ENCODE results near the gene MS4A10. TPM values are rescaled to one million over a fixed set of nuclear protein-coding genes. Genes with fewer than 3 reads are reported as not detected.

Gene MS4A10
- total RNA-seq, 1 experiment from 2014 or later = not detected

DNA sequence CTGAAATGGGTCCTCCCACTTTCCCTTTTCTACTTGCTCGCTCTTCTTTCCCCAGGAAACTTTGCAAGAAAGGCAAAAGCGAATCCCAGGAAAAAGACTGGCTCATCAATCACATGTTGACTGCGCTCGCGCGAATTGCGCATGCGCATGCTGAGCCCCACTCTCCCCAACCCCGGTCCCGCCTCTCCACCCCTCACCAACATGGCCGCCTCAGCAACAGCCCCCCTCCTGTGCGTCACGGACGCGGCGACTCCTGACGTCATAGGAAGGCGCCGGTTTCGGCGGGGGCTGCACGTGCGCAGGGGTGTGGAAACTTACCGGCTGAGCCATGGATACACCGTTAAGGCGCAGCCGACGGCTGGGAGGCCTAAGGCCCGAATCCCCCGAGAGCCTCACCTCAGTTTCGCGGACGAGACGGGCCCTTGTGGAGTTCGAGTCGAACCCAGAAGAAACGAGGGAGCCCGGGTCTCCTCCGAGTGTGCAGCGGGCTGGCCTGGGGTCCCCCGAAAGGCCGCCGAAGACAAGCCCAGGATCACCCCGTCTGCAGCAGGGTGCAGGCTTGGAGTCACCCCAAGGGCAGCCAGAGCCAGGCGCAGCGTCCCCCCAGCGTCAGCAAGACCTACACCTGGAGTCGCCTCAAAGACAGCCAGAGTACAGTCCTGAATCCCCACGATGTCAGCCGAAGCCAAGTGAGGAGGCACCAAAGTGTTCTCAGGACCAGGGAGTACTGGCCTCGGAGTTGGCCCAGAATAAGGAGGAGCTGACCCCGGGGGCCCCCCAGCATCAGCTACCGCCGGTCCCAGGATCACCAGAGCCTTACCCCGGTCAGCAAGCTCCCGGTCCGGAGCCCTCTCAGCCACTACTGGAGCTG is 56.9 kb downstream of the MS4A10 start, which contains the start of gene CCDC86:
TSS of gene CCDC86 (plus strand) at position 317 of the 871 bp plus-strand sequence. CDS start at position 329, 12 bp downstream.
- peak within 1 kb of the TSS; percentile 92 to 96 for H3K4me3 ChIP-seq (replicated peaks in 1 of 2; ENCODE audit: low read depth in 1 of 2, low read length in 2 of 2)
- H4K20me1 ChIP-seq (ENCODE audit: insufficient read depth) = no peaks in the 10 kb centered on the region
- TSS peak; percentile 57 for BruUV-seq (replicated peaks)
- H3K4me1 ChIP-seq (ENCODE audit: control insufficient read depth in 1 of 2, insufficient read depth in 2 of 2, low read length in 2 of 2) = peaks cover 13 to 23% of the 10 kb centered on the region in 2 experiments
- peaks cover 4 to 24% of the 10 kb centered on the region in 2 experiments; a peak in 2 of 4 replicates for H3K36me3 ChIP-seq (ENCODE audit: control insufficient read depth in 1 of 2, insufficient read depth in 2 of 2, low read length in 2 of 2)
- H2AFZ ChIP-seq (ENCODE audit: low read depth, low read length, poor library complexity, severe bottlenecking) = no peak within 1 kb of the TSS
- H3K79me2 ChIP-seq (ENCODE audit: insufficient read depth, low read length) = peaks cover 51% of the 10 kb centered on the region
- H3K9me3 ChIP-seq (ENCODE audit: control insufficient read depth in 1 of 2, insufficient read depth in 1 of 2, low read depth in 1 of 2, low read length in 2 of 2) = no peaks in the 10 kb centered on the region
- ATAC-seq (peak; percentile 92), DNase-seq (ENCODE audit: low read depth, low spot score) (peak; percentile 91)
- TF ChIP-seq SP1 (IDR thresholded peaks at IDR 0.05; ENCODE audit: low read depth) = peak; percentile 95
- TF ChIP-seq CTCF (IDR thresholded peaks at IDR 0.05 in 2 of 3, conservative IDR thresholded peaks at IDR 0.05 in 1 of 3; ENCODE audit: borderline replicate concordance in 1 of 3, insufficient read depth in 1 of 3, low read depth in 2 of 3, low read length in 2 of 3) = no peak
- TF ChIP-seq ZNF274 (IDR thresholded peaks at IDR 0.05; ENCODE audit: low read depth, low read length) = no peak
- TF ChIP-seq, protein P1, sequence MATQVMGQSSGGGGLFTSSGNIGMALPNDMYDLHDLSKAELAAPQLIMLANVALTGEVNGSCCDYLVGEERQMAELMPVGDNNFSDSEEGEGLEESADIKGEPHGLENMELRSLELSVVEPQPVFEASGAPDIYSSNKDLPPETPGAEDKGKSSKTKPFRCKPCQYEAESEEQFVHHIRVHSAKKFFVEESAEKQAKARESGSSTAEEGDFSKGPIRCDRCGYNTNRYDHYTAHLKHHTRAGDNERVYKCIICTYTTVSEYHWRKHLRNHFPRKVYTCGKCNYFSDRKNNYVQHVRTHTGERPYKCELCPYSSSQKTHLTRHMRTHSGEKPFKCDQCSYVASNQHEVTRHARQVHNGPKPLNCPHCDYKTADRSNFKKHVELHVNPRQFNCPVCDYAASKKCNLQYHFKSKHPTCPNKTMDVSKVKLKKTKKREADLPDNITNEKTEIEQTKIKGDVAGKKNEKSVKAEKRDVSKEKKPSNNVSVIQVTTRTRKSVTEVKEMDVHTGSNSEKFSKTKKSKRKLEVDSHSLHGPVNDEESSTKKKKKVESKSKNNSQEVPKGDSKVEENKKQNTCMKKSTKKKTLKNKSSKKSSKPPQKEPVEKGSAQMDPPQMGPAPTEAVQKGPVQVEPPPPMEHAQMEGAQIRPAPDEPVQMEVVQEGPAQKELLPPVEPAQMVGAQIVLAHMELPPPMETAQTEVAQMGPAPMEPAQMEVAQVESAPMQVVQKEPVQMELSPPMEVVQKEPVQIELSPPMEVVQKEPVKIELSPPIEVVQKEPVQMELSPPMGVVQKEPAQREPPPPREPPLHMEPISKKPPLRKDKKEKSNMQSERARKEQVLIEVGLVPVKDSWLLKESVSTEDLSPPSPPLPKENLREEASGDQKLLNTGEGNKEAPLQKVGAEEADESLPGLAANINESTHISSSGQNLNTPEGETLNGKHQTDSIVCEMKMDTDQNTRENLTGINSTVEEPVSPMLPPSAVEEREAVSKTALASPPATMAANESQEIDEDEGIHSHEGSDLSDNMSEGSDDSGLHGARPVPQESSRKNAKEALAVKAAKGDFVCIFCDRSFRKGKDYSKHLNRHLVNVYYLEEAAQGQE (IDR thresholded peaks at IDR 0.05; ENCODE audit: low read depth) = no peak
- peak; percentile 100 for TF ChIP-seq SIN3A (IDR thresholded peaks at IDR 0.05; ENCODE audit: low read depth)
- TF ChIP-seq JUND (IDR thresholded peaks at IDR 0.05) = no peak
- TF ChIP-seq, protein P2, sequence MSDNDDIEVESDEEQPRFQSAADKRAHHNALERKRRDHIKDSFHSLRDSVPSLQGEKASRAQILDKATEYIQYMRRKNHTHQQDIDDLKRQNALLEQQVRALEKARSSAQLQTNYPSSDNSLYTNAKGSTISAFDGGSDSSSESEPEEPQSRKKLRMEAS (IDR thresholded peaks at IDR 0.05) = peak; percentile 100
- TF ChIP-seq EGR1 (IDR thresholded peaks at IDR 0.05; ENCODE audit: low read depth) = 0 out of 2 replicates have a peak, but pooled peaks have one; percentile 28
- TF ChIP-seq POLR2AphosphoS5 (IDR thresholded peaks at IDR 0.05; ENCODE audit: low read depth, low read length) = peak; percentile 71
- TF ChIP-seq SRF (IDR thresholded peaks at IDR 0.05; ENCODE audit: low read depth) = peak; percentile 97
- TF ChIP-seq, protein P3, sequence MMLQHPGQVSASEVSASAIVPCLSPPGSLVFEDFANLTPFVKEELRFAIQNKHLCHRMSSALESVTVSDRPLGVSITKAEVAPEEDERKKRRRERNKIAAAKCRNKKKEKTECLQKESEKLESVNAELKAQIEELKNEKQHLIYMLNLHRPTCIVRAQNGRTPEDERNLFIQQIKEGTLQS (IDR thresholded peaks at IDR 0.05) = no peak
- 0 out of 2 replicates have a peak, but pooled peaks have one; percentile 65 for TF ChIP-seq CBX3 (IDR thresholded peaks at IDR 0.05; ENCODE audit: low read depth)
- TF ChIP-seq ZFX (IDR thresholded peaks at IDR 0.05) = peak; percentile 63
- no peak for TF ChIP-seq EZH2phosphoT487 (IDR thresholded peaks at IDR 0.05; ENCODE audit: borderline replicate concordance)
- peak; percentile 99 for TF ChIP-seq YY1 (IDR thresholded peaks at IDR 0.05; ENCODE audit: extremely low read depth, insufficient replicate concordance, low read depth, low read length)
- TF ChIP-seq TCF7L2 (IDR thresholded peaks at IDR 0.05; ENCODE audit: borderline replicate concordance, extremely low read depth, insufficient read depth, insufficient read length) = peak; percentile 32
- no peaks in the 10 kb centered on the region for H3K27me3 ChIP-seq (ENCODE audit: insufficient read depth, low read length)
- peak within 1 kb of the TSS; percentile 79 for H3K4me2 ChIP-seq (ENCODE audit: low read length)
- peak within 1 kb of the TSS; percentile 74 for H3K27ac ChIP-seq (ENCODE audit: low read depth, low read length)
- CTCF ChIA-PET = interaction anchor here (0.9 to 2.0 kb wide), 2 partner anchors 46 to 58 kb away, joined by 3 to 5 read pairs; no protein-coding TSS in a partner anchor
- RAD21 ChIA-PET (ENCODE audit: low non-redundant PET in 1 of 2, low total read pairs in 2 of 2, uncharacterized antibody in 2 of 2, unreplicated experiment in 2 of 2) = no interaction called here
- peak within 1 kb of the TSS; percentile 98 for H3K9ac ChIP-seq (ENCODE audit: low read length)
- H3K9me2 ChIP-seq (ENCODE audit: insufficient read depth) = no peaks in the 10 kb centered on the region
- POLR2A ChIA-PET = no interaction called here
- intact Hi-C loops (cut with micrococcal nuclease) = no loop called here

All from HCT116 (cell line).